Tibial nerve (tissue), 4 donors: ENCODE data around the gene ERMP1.

Experiments
- EP300 ChIP-seq, 2 donors: sonication (generic); formaldehyde crosslinking; IDR thresholded peaks; one replicate each; pipeline ENCODE4 v1.6.1; 2017; ENCODE audit warnings: antibody characterized with exemption in 2 of 2, mild to moderate bottlenecking in 1 of 2
- POLR2A ChIP-seq, 2 donors: fragments of 450-650 bp; IDR thresholded peaks; one replicate each; pipeline ENCODE4 v1.6.1; 2017; ENCODE audit warnings: antibody characterized with exemption in 2 of 2, mild to moderate bottlenecking in 2 of 2, moderate library complexity in 2 of 2
- TF ChIP-seq, protein P1 (sequence below), 5 experiments: fragments of 200-600 bp in 3 of 5; fragments of 450-650 bp in 2 of 5; sonication (generic) in 3 of 5; IDR thresholded peaks; one replicate each; pipeline ENCODE4 v1.5.1; 2016 to 2019; ENCODE audit warnings: antibody characterized with exemption in 5 of 5, mild to moderate bottlenecking in 3 of 5, moderate library complexity in 2 of 5

DNA sequence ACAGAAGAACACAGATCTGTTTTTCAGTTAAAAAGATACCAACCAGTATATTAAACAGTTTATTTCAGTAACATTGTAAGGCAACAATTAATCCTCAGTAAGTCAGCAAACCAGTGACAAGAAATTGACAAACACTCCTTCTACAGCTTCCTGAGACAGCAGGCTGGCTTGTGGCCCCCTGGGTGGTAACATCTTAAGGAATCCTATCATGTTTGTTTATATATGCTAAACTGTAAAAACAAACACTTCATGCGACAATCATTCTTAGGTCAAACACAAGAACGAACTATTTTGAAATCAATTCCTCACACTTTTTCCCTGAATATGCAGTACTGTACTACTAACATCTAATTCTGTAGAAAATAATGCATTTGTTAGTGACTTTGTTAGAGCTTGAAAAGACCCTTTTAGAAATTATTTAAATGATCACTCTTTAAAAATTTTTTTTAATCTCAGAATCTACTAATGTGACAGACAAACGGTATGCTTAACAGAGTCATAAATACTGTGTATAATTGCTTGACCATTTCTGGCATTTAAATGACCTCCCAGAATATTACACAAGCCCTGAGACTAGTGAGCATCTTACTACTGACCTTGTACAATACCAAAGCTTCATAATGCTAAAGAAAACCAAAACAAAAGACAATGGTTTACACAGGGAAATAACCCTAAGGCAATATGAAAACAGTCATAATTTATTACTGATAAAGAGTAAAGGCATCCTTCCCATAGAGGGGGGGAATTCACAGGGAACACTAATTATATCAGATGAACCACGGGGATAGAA, 48.2 kb downstream of the ERMP1 start:
- TF ChIP-seq POLR2A (IDR thresholded peaks at IDR 0.05) = no peak
- TF ChIP-seq, protein P1, sequence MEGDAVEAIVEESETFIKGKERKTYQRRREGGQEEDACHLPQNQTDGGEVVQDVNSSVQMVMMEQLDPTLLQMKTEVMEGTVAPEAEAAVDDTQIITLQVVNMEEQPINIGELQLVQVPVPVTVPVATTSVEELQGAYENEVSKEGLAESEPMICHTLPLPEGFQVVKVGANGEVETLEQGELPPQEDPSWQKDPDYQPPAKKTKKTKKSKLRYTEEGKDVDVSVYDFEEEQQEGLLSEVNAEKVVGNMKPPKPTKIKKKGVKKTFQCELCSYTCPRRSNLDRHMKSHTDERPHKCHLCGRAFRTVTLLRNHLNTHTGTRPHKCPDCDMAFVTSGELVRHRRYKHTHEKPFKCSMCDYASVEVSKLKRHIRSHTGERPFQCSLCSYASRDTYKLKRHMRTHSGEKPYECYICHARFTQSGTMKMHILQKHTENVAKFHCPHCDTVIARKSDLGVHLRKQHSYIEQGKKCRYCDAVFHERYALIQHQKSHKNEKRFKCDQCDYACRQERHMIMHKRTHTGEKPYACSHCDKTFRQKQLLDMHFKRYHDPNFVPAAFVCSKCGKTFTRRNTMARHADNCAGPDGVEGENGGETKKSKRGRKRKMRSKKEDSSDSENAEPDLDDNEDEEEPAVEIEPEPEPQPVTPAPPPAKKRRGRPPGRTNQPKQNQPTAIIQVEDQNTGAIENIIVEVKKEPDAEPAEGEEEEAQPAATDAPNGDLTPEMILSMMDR (IDR thresholded peaks at IDR 0.05) = no peak
- no peak for TF ChIP-seq EP300 (IDR thresholded peaks at IDR 0.05)
